ENCODE data around the gene C2orf92.

Gene C2orf92

GRCh38 chr2:97723156-97724072 is 53.9 kb downstream of the C2orf92 start (continued):
- TF ChIP-seq, protein P1, sequence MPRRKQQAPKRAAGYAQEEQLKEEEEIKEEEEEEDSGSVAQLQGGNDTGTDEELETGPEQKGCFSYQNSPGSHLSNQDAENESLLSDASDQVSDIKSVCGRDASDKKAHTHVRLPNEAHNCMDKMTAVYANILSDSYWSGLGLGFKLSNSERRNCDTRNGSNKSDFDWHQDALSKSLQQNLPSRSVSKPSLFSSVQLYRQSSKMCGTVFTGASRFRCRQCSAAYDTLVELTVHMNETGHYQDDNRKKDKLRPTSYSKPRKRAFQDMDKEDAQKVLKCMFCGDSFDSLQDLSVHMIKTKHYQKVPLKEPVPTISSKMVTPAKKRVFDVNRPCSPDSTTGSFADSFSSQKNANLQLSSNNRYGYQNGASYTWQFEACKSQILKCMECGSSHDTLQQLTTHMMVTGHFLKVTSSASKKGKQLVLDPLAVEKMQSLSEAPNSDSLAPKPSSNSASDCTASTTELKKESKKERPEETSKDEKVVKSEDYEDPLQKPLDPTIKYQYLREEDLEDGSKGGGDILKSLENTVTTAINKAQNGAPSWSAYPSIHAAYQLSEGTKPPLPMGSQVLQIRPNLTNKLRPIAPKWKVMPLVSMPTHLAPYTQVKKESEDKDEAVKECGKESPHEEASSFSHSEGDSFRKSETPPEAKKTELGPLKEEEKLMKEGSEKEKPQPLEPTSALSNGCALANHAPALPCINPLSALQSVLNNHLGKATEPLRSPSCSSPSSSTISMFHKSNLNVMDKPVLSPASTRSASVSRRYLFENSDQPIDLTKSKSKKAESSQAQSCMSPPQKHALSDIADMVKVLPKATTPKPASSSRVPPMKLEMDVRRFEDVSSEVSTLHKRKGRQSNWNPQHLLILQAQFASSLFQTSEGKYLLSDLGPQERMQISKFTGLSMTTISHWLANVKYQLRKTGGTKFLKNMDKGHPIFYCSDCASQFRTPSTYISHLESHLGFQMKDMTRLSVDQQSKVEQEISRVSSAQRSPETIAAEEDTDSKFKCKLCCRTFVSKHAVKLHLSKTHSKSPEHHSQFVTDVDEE (CRISPR knock-in tag; IDR thresholded peaks at IDR 0.05): no peak
- TF ChIP-seq RARB (CRISPR knock-in tag; IDR thresholded peaks at IDR 0.05) (no peak), ESRRG (CRISPR knock-in tag; IDR thresholded peaks at IDR 0.05) (no peak), CSRNP3 (CRISPR knock-in tag; IDR thresholded peaks at IDR 0.05) (no peak), ZFP30 (CRISPR knock-in tag; IDR thresholded peaks at IDR 0.05) (no peak)

- no peak for TF ChIP-seq ZFP30 (CRISPR knock-in tag; IDR thresholded peaks at IDR 0.05)
- no peak for TF ChIP-seq GLIS3 (CRISPR knock-in tag; IDR thresholded peaks at IDR 0.05)
- TF ChIP-seq OSR1 (CRISPR knock-in tag; IDR thresholded peaks at IDR 0.05): no peak
- TF ChIP-seq, protein P2, sequence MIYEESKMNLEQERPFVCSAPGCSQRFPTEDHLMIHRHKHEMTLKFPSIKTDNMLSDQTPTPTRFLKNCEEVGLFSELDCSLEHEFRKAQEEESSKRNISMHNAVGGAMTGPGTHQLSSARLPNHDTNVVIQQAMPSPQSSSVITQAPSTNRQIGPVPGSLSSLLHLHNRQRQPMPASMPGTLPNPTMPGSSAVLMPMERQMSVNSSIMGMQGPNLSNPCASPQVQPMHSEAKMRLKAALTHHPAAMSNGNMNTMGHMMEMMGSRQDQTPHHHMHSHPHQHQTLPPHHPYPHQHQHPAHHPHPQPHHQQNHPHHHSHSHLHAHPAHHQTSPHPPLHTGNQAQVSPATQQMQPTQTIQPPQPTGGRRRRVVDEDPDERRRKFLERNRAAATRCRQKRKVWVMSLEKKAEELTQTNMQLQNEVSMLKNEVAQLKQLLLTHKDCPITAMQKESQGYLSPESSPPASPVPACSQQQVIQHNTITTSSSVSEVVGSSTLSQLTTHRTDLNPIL (CRISPR knock-in tag; IDR thresholded peaks at IDR 0.05; ENCODE audit: low read depth): no peak
- TF ChIP-seq CSRNP3 (CRISPR knock-in tag; IDR thresholded peaks at IDR 0.05): no peak
- no peak for TF ChIP-seq ZC3H10 (CRISPR knock-in tag; IDR thresholded peaks at IDR 0.05)
- TF ChIP-seq ZNF565 (CRISPR knock-in tag; conservative IDR thresholded peaks at IDR 0.05; ENCODE audit: low read depth): no peak
- no peak for ATAC-seq
Measured at GRCh38 chr2:97724073-97724410, 54.5 kb downstream of the C2orf92 start.

GRCh38 chr2:97724501-97724900 is 55.0 kb downstream of the C2orf92 start:
- no peak for ATAC-seq
- TF ChIP-seq ZFP3 (CRISPR knock-in tag; IDR thresholded peaks at IDR 0.05): no peak
- no peak for TF ChIP-seq ZNF565 (CRISPR knock-in tag; conservative IDR thresholded peaks at IDR 0.05; ENCODE audit: low read depth)

- no peak for TF ChIP-seq ZFP30 (CRISPR knock-in tag; IDR thresholded peaks at IDR 0.05)
- TF ChIP-seq ZNF70 (CRISPR knock-in tag; IDR thresholded peaks at IDR 0.05): no peak
- TF ChIP-seq ZFP3 (CRISPR knock-in tag; IDR thresholded peaks at IDR 0.05): no peak
- no peak for TF ChIP-seq POU6F1 (CRISPR knock-in tag; IDR thresholded peaks at IDR 0.05; ENCODE audit: borderline replicate concordance, low read depth)
- no peak for ATAC-seq
Measured at GRCh38 chr2:97724946-97725688, 55.6 kb downstream of the C2orf92 start.
